Measurements from ENCODE around the gene LIPM.

- no peak for TF ChIP-seq POLR2A (IDR thresholded peaks at IDR 0.05; ENCODE audit: low read length)
- no peak for TF ChIP-seq GATA1 (IDR thresholded peaks at IDR 0.05; ENCODE audit: low read depth, low read length)
Observed at GRCh38 chr10:88782222-88782621, 20.3 kb upstream of the LIPM start.

Data from erythroblast (primary cell).